B cell (primary cell): ENCODE data around the gene ZBTB8B. TPM values are rescaled to one million over a fixed set of nuclear protein-coding genes. Genes with fewer than 3 reads are reported as not detected.

Experiments used
- ATAC-seq: fragments of 200-7000 bp; cut with Tn5 transposase; one replicate; pipeline ENCODE4 v1.10.0; 2021; ENCODE audit warnings: low read depth, mild to moderate bottlenecking, moderate number of reproducible peaks, moderate library complexity
- CTCF ChIA-PET: fragments of 350-600 bp; sonication (Branson Sonifier 250); formaldehyde crosslinking; loops from one replicate; lab custom pipeline; 2021; ENCODE audit warnings: antibody characterized with exemption, inconsistent platforms; lab: Charles Lee
- POLR2A ChIA-PET: fragments of 350-600 bp; sonication (Branson Sonifier 250); formaldehyde crosslinking; loops from one replicate; lab custom pipeline; 2021; ENCODE audit warnings: antibody characterized with exemption; lab: Charles Lee
- DNase-seq: peaks from one replicate; pipeline ENCODE4 v3.0.0; 2013
- H2AFZ ChIP-seq: 2 replicates; pipeline ENCODE4 v1.6.1; 2012; ENCODE audit warnings: mild to moderate bottlenecking, low read depth, low read length; ENCODE audit not compliant: insufficient read depth, poor library complexity, severe bottlenecking
- H3K27ac ChIP-seq, 2 donors: 1 replicate in 1 of 2; 2 replicates in 1 of 2; pipeline ENCODE4 v1.5.1; 2012 to 2013; ENCODE audit warnings: low read length in 2 of 2, mild to moderate bottlenecking in 2 of 2, moderate library complexity in 1 of 2
- H3K27me3 ChIP-seq, 4 experiments: fragments of 200-600 bp in 1 of 4; sonication (generic) in 1 of 4; replicated peaks in 1 of 4; 1 replicate in 2 of 4; 2 replicates in 2 of 4; pipeline versions ENCODE4 v1.6.1 to v1.7.0; 2013 to 2016; ENCODE audit warnings: low read length in 3 of 4, mild to moderate bottlenecking in 2 of 4, mixed read lengths in 1 of 4, moderate library complexity in 1 of 4; ENCODE audit not compliant: insufficient read depth in 4 of 4, control insufficient read depth in 3 of 4; ENCODE audit errors: control extremely low read depth in 1 of 4
- H3K36me3 ChIP-seq, 2 experiments: replicated peaks in 1 of 2; 1 replicate in 1 of 2; 2 replicates in 1 of 2; pipeline versions ENCODE4 v1.6.1 to v1.7.1; 2013; ENCODE audit warnings: low read length in 1 of 2; ENCODE audit not compliant: insufficient read depth in 2 of 2, control insufficient read depth in 1 of 2; ENCODE audit errors: control extremely low read depth in 1 of 2, extremely low read depth in 1 of 2
- H3K4me1 ChIP-seq, 2 donors: fragments of 200-600 bp in 1 of 2; sonication (generic) in 1 of 2; 1 replicate in 1 of 2; 2 replicates in 1 of 2; pipeline versions ENCODE4 v1.5.1 to v1.6.1; 2013 to 2017; ENCODE audit warnings: low read length in 2 of 2; ENCODE audit not compliant: control insufficient read depth in 2 of 2, insufficient read depth in 2 of 2
- H3K4me2 ChIP-seq: replicated peaks from 2 replicates; pipeline ENCODE3; 2012; ENCODE audit warnings: mild to moderate bottlenecking, low read depth, low read length; ENCODE audit not compliant: poor library complexity, severe bottlenecking
- H3K4me3 ChIP-seq, 5 experiments: fragments of 200-600 bp in 1 of 5; sonication (generic) in 1 of 5; 1 replicate in 3 of 5; 2 replicates in 2 of 5; pipeline versions ENCODE4 v1.5.1 to v1.7.0; 2011 to 2016; ENCODE audit warnings: low read length in 4 of 5, mild to moderate bottlenecking in 4 of 5, low read depth in 2 of 5, control low read depth in 1 of 5, moderate library complexity in 1 of 5; ENCODE audit not compliant: insufficient read depth in 1 of 5; ENCODE audit errors: control extremely low read depth in 1 of 5, extremely low read depth in 1 of 5
- H3K79me2 ChIP-seq: fragments of 200-600 bp; sonication (generic); one replicate; pipeline ENCODE4 v1.6.0; 2016; ENCODE audit warnings: low read length; ENCODE audit not compliant: control insufficient read depth, insufficient read depth
- H3K9ac ChIP-seq: fragments of 200-600 bp; sonication (generic); 2 replicates; pipeline ENCODE4 v1.6.1; 2017; ENCODE audit warnings: mild to moderate bottlenecking, low read length, moderate library complexity
- H3K9me3 ChIP-seq, 3 donors: one replicate each; pipeline versions ENCODE4 v1.6.1 to v1.7.1; 2013; ENCODE audit warnings: low read length in 2 of 3; ENCODE audit not compliant: control insufficient read depth in 2 of 3, insufficient read depth in 1 of 3; ENCODE audit errors: control extremely low read depth in 1 of 3
- H4K20me1 ChIP-seq: 2 replicates; pipeline ENCODE4 v1.6.0; 2012; ENCODE audit warnings: mild to moderate bottlenecking, low read length; ENCODE audit not compliant: insufficient read depth, control insufficient read depth, poor library complexity, severe bottlenecking
- H3K27ac Mint-ChIP-seq: one replicate; pipeline ENCODE4 v1.8.0; 2021; ENCODE audit warnings: mixed read lengths
- H3K27me3 Mint-ChIP-seq: one replicate; pipeline ENCODE4 v1.8.0; 2021; ENCODE audit warnings: mixed read lengths
- H3K4me1 Mint-ChIP-seq: one replicate; pipeline ENCODE4 v1.8.0; 2021; ENCODE audit warnings: mixed read lengths
- H3K4me3 Mint-ChIP-seq: one replicate; pipeline ENCODE4 v1.8.0; 2021; ENCODE audit warnings: mixed read lengths
- H3K9me3 Mint-ChIP-seq: one replicate; pipeline ENCODE4 v1.8.0; 2022; ENCODE audit warnings: mixed read lengths; ENCODE audit not compliant: insufficient read depth
- CTCF ChIP-seq: fragments of 200-600 bp; IDR thresholded peaks from one replicate; pipeline ENCODE4 v1.8.0; 2022; ENCODE audit warnings: antibody characterized with exemption, mild to moderate bottlenecking
- EZH2 ChIP-seq: IDR thresholded peaks from 2 replicates; pipeline ENCODE4 v1.6.1; 2012; ENCODE audit warnings: borderline replicate concordance, low read depth, mild to moderate bottlenecking, moderate library complexity, low read length; ENCODE audit not compliant: insufficient read depth, poor library complexity, severe bottlenecking
- WGBS: methylation state at CpG from one replicate; pipeline ENCODE4 v1.1.5; 2013; ENCODE audit warnings: missing lambda C conversion rate; ENCODE audit not compliant: insufficient coverage; 5-methylcytosine and 5-hydroxymethylcytosine counted together
- intact Hi-C: fragments of 100-400 bp; cut with micrococcal nuclease; formaldehyde crosslinking; loops from one replicate; pipeline ENCODE4 v1.10.0; 2022
- polyA plus RNA-seq: library from polyadenylated mRNA; depleted of rRNA; stranded (reverse); fragments of >200 nt; gene quantifications from 2 replicates; pipeline ENCODE4 v1.2.3, GENCODE V29; 2012
- total RNA-seq, 2 donors: library from RNA; stranded (reverse); fragments of 120-200 nt in 1 of 2; gene quantifications; 1 replicate in 1 of 2; 2 replicates in 1 of 2; pipeline versions ENCODE4 v1.2.3 to v1.2.4, GENCODE V29; 2013 to 2022

Gene ZBTB8B
- total and polyA plus RNA-seq, 2 donors (not counting 1 experiment from before 2014, with no cell fraction given) = 0.02 TPM; not detected in 1

- Mint-ChIP-seq H3K4me1 (no peaks in the 10 kb centered on the region), H3K4me3 (no peak overlapping the region), H3K9me3 (no peaks in the 10 kb centered on the region), H3K27me3 (peaks cover 19% of the 10 kb centered on the region), H3K27ac (no peak overlapping the region)
- ChIA-PET CTCF (no interaction called here), POLR2A (no interaction called here)
- H3K79me2 ChIP-seq = no peaks in the 10 kb centered on the region
- TF ChIP-seq CTCF (no peak), EZH2 (no peak)
- H4K20me1 ChIP-seq = no peaks in the 10 kb centered on the region
- no peak overlapping the region for H3K27ac ChIP-seq
- no peak overlapping the region for H3K9ac ChIP-seq
- no peaks in the 10 kb centered on the region for H3K4me1 ChIP-seq
- H3K27me3 ChIP-seq = peaks cover 0 to 2% (median 0%) of the 10 kb centered on the region in 4 experiments
- no peak overlapping the region for H3K4me2 ChIP-seq
- no peaks in the 10 kb centered on the region for H3K36me3 ChIP-seq
- no peak overlapping the region for H2AFZ ChIP-seq
- intact Hi-C loops = no loop called here
- H3K9me3 ChIP-seq = no peaks in the 10 kb centered on the region
- no peak for DNase-seq
- WGBS = 82% methylated on average over 2 of the region's 2 CpGs
- H3K4me3 ChIP-seq = no peak overlapping the region
- ATAC-seq = no peak
Observed at GRCh38 chr1:32491386-32491785, 26.5 kb downstream of the ZBTB8B start.

DNA sequence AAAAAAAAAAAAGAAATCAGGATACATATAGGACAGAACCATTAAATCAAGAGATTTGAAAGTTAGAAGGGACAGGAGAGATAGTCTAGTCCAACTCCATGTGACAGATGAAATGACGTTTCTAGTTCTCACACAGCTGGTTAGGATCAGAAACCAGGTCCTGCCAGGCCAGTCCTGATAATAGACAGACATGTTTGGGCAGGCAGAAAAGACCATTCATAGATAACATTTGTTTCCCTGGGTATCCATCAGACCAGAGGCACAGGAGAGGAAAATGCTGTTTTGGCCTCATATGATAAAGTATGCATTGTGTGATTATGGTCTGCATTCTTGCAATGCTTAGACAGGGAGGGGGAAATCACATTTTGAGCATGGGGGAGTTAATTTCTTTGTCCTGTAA lies 29.3 kb downstream of the ZBTB8B start:
- TF ChIP-seq CTCF = no peak
- no peak for TF ChIP-seq EZH2
- Mint-ChIP-seq H3K27ac (no peak overlapping the region), H3K4me1 (no peaks in the 10 kb centered on the region), H3K4me3 (no peak overlapping the region), H3K9me3 (no peaks in the 10 kb centered on the region), H3K27me3 (peaks cover 29% of the 10 kb centered on the region)
- intact Hi-C loops = no loop called here
- no peaks in the 10 kb centered on the region for H3K79me2 ChIP-seq
- peaks cover 0 to 6% (median 1%) of the 10 kb centered on the region in 4 experiments for H3K27me3 ChIP-seq
- no peak for DNase-seq
- no peaks in the 10 kb centered on the region for H3K4me1 ChIP-seq
- no peaks in the 10 kb centered on the region for H4K20me1 ChIP-seq
- no peak overlapping the region for H2AFZ ChIP-seq
- H3K9ac ChIP-seq = no peak overlapping the region
- WGBS = 83% methylated on average over 1 of the region's 1 CpG
- H3K4me3 ChIP-seq = no peak overlapping the region
- no peaks in the 10 kb centered on the region for H3K36me3 ChIP-seq
- no peak for ATAC-seq
- H3K4me2 ChIP-seq = no peak overlapping the region
- CTCF ChIA-PET = no interaction called here
- POLR2A ChIA-PET = no interaction called here
- H3K27ac ChIP-seq = no peak overlapping the region
- no peaks in the 10 kb centered on the region for H3K9me3 ChIP-seq
